HG02943 (cell line): ENCODE measurements around the gene PLAU.

Source experiments
- ATAC-seq: cut with Tn5 transposase; IDR thresholded peaks from one replicate; pipeline ENCODE4 v1.9.1; 2021; ENCODE audit warnings: mild to moderate bottlenecking, low read depth, moderate library complexity; ENCODE audit not compliant: unreplicated experiment

The PLAU gene

GRCh38 chr10:73910764-73911552 is at the start of gene PLAU:
TSS of gene PLAU (plus strand) at chr10:73911132. CDS start at chr10:73911556, 424 bp downstream.
- ATAC-seq: no peak

DNA sequence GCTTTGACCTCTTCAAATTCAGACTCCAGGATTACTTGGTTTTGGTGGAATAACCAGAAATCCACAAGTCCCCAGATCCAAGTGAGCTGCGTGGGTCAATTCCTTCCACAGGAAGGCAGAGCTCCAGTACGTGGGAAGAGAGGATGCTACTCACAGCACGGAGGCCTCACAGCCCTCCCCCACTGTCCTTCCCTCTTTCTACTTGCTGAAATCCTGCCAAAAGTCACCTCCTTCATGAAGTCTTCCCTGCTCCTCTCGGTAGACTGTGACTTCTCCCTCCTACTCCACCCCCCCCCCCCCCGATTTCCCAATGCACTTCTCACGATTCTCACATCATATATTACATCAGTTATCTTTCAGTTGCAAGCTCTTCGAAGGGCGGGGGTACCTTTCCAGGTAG is 48.9 kb upstream of the PLAU start:
- ATAC-seq: no peak

DNA sequence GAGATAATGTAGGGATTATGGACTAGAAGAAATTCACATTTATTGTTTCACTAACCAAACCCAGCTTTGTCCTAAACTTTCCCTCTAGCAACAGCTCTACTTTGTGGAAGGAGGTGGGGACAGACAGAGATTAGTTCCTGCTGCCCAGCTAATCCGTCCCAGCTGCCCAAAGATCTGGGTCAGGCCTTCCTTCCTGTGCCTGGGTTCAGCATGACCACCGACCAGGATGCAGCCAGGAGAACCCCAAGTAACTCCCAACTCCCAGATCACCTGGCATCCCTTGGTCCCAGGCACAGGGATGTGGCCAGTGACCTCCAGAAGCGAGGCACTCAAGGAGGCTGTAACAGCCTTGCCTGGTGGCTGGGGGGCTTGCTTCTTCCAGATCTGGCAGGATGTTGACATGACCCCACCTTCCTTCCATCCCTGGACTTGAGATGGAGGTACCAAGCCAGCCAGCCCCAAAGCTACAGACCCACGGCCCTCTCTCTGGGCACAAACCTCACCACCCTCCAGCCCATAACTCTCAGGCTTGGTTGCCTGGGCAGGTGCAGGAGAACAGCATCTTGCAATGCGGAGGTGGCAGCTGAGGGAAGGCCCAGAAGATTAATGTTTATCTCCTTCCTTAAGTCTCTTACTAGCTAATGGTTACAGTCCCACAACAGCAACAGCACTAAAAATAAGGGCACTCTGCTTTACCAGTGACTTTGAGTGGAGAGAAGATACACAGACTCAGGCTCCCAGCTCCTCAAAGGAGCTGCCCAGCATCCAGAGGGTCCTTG is 47.7 kb upstream of the PLAU start:
- ATAC-seq: no peak

GRCh38 chr10:73864229-73864628 is 46.7 kb upstream of the PLAU start:
- no peak for ATAC-seq

DNA sequence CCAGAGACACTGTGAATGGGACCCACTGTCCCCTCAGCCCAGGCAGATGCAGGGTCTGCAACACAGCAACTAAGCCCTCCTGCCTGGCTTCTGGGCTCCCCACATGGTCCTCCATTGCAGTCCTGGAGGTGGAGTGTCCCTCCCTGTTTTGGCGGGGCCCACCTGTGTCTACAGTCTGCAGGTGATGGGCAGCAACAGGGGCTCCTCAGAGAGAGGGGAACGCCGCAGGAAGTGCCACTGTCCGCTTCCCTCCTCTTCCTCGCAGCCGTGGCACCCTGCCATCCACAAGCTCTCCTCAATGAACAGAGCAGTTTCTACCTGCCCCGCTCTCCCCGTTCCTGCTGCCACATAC is 45.8 kb upstream of the PLAU start:
- no peak for ATAC-seq

DNA sequence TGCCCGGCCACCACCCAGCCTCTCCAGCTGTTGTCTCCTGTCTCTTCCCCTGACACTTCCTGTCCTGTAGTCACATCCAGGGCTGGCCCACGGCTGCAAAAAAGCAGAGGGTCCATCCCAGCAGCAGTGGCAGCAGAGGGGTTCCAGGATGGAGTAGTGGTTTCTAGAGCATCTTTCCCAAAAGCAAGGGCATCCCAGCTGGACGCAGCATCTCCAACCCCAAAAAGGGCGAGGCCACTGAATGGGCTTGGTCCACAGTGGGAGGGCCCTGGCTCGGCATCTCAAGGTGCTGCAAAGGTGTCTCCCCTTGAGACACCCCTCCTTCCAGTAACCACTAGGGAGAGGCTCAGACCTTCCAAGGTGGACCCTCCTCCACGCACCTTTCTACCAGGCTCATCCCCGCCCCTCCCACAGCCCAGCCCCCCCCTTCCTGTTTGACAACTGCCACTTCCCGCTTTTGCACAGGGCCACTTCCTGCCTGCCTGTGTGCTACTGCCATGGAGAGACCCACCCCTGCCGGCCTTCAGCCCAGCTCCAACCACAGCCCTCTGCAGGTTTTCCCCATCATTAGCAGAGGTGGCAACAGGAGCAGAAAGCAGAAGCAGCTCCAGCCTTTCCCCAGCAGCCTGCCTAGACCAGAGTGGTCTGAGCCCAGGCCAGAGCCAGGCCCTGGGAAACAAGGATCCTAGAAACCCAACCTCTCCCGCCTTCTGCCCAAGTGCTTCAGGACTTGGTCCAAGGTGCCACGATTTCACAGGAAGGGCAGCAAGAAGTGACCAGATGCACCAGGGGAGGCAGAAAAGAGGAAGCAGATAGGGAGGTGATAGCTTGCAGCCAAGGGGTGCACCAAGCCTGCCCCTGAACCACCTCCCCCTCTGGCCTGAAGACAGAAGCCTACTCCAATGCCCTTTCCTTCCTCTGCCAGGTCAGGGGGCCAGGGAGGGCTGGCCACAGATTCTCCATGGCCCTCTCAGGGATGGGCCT is 45.2 kb upstream of the PLAU start:
- ATAC-seq: peak; percentile 54

DNA sequence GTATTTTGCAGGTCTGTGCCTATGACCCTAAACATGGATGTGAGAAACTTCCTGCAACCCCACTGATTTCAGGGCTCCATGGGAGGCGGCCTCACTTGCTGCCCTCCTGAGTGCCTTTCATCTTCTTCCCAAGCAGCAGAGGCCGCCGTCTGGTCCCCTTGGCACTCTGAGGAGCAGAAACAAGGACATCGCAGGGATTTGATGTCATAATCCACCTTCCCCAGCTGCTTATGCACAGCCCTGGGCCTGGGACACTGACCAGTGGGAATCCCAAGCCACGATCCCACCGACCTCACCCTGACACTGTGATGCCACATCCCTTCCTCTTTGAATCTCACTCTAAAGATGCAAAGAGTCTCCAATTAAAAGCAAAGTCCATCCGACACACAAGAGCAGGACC is 44.3 kb upstream of the PLAU start:
- ATAC-seq: no peak

DNA sequence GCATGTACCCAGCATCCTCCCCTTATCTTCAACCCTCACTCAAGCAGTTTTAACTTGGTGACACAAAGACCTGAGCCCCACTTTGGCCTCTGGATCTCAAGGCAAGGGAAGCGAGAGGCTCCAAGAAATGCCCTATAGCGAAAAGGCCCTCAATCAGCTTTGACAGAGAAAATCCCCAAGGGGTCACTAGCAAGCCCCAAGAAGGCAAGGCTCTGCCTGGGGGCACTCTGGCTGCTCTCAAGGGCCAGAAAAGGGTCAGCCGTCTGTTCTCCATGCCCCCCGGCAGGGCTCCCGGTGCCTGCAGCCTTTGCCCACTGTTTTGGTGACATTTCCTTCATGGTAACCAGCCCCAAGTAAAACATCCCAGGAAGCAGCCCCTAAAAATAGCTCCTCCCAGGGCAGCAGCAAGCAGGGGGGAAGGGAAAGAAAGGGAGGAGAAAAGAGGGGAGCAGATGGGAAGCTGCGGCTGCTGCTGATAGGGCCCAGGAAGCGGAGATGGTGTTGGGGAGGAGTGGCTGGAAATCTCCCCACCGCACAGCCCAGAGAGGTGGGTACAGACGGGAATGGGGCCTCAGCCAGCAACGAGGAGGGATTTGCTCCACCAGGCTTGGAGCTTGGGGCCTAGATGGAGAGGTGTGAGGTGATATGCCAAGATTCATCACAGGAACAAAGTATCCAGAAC is 43.7 kb upstream of the PLAU start:
- no peak for ATAC-seq

DNA sequence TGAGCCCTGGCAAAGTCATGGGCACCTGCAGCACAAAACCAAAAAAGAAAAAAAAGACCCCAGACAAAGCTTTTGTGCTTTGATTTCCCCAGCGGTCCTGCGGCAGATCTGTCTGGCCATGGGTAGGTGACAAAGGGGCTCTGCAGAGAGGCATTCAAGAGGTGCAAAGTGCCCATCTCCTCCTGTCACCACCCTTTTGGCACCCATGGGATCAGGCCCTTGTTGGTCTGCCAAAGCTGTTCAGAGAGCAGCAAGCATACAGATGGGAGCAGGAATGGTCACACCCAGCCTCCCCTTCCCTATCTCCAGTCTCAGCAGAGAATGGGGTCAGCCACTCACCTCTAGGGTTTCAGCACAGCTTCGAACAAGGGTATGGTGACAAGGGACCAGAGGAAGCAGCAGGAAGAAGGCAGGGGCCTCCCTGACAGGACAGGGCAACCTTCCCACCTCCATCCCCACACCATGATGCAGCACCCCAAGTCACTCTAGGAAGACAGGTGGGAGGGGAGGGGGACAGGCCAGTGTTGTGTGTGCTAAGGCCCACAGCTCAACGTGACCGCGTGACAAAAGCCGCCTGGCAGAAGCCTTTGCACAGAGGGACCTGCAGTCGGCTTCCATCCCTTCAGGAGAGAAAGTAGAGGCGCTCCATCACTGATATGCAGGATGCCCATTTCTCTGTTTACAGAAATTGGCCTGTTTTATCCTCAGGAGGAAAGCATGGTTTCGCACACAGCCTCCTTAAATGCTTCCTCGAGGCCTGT is 42.9 kb upstream of the PLAU start:
- ATAC-seq: no peak

DNA sequence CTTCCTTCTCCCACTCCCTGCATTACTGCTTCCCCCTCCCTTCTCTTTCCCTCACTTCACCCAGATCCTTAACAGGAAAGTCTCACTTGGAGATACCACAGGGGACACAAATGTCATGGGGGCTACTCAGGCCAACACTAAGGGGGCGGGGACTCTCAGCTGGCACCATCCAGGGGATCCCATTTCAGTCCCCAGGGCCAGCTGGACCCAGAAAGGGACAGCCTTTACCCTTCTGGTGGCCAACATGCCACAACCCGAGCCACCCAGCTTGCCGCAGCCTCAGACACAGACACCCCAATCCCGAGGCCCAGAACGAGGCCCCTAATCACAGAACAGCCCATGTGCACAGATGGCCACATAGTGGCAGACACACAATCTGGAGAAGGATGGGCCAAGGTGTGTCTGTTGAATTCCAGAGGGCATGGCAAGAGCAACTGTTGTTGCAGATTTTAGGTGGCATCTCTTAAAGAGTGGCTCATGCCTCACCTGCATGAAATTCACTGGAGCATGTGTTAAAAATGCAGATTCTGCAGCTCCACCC is 42.2 kb upstream of the PLAU start:
- no peak for ATAC-seq

- no peak for ATAC-seq
Measured at GRCh38 chr10:73871295-73872189, 39.4 kb upstream of the PLAU start.

- no peak for ATAC-seq
Measured at GRCh38 chr10:73872190-73872710, 38.7 kb upstream of the PLAU start.

DNA sequence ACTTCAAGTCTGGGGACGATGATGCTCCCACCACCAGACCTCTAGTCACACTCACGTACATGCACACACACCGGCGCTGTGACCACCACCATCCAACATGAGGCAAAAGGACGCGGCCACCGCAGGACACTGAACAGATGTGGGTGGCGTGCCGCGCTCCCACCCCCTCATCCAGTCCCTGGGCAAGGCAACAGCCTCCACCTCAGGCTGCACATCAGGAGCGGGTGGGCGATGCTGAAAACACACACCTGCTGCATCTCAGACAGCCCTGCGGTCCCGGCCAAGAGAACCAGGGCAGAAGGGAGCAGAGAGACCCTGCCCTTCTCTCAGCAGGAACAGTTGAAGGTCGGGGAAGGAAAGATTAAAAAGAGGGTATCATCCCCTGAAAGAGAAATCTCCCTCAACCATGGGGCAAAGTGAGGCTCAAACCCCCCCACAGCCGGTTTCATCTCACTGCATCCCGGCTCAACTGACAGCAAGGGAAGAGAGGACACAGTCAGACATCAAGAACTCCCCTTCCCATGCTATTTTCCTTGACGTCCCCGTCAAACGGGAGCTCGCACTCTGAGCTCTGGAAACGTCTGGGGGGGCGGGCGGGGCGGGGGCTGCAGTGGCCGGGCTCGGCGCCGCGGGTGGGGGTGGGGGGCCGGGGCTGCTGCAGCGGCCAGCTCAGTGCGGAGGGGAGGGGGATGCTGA is 37.6 kb upstream of the PLAU start:
- ATAC-seq: no peak

- no peak for ATAC-seq
Measured at GRCh38 chr10:73873838-73874215, 37.1 kb upstream of the PLAU start.

- peak; percentile 67 for ATAC-seq
Measured at GRCh38 chr10:73874267-73875138, 36.4 kb upstream of the PLAU start, which contains the start of gene CAMK2G. TSS of gene CAMK2G (minus strand) at chr10:73874555. CDS start at chr10:73874461, 94 bp downstream.

DNA sequence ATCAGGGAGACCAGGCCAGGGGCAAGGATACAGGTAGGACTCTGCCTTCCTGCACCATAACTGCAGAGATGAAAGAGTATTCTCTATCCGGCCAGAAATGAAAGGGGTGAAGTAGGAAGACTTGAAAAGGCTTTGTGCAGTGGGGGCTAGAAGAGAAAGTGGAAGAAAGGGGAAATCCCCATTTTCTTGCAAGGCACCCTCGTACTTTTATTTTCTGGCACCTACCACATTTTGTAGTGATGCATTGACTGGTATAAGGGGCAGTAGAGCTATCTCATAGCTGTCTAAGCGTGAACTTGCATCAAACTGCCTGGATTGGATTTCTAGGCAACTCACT is 35.8 kb upstream of the PLAU start:
- peak; percentile 17 for ATAC-seq

DNA sequence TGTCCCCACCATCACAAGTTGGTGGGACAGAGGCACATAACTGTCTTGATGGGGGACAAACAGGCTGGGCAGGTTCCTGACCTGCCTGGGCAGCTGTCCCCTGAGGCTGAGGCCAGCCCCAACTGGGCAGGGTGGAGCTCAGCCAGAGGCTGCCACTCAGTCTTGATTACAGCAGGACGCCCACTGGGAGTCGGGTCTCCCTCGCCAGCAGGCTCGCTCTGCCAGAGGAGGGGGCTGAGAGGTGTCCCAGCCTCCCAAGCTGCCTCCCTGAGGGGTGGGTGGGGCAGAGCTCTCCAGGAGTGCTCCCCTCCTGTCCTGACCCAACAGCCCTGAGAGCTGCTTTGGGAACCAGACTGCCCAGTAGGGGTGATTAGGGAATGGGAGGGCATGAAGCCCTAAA is 34.8 kb upstream of the PLAU start:
- no peak for ATAC-seq
